Large intestine (tissue), 3 donors: Measurements from ENCODE around the gene SMG6. TPM values are rescaled to one million over a fixed set of nuclear protein-coding genes. Genes with fewer than 3 reads are reported as not detected.

Source experiments
- DNase-seq, 2 donors: peaks; one replicate each; pipeline versions ENCODE4 v3.0.0 to v3.0.0-alpha.2; 2013
- H3K27ac ChIP-seq: one replicate; pipeline ENCODE4 v1.5.1; 2013; ENCODE audit warnings: low read length
- H3K27me3 ChIP-seq: 2 replicates; pipeline ENCODE4 v1.6.1; 2013; ENCODE audit warnings: low read length; ENCODE audit not compliant: control insufficient read depth, insufficient read depth
- H3K36me3 ChIP-seq: 2 replicates; pipeline ENCODE4 v1.6.1; 2013; ENCODE audit warnings: low read length; ENCODE audit not compliant: control insufficient read depth, insufficient read depth
- H3K4me1 ChIP-seq: one replicate; pipeline ENCODE4 v1.6.1; 2013; ENCODE audit warnings: low read length; ENCODE audit not compliant: control insufficient read depth, insufficient read depth
- H3K4me3 ChIP-seq: one replicate; pipeline ENCODE4 v1.5.1; 2013; ENCODE audit warnings: low read length
- H3K9me3 ChIP-seq: one replicate; pipeline ENCODE4 v1.6.1; 2013; ENCODE audit warnings: mild to moderate bottlenecking, low read depth, low read length, moderate library complexity; ENCODE audit not compliant: control insufficient read depth
- WGBS: methylation state at CpG from one replicate; pipeline ENCODE4 v1.1.5; 2013; ENCODE audit warnings: low lambda C conversion rate; ENCODE audit not compliant: insufficient coverage; 5-methylcytosine and 5-hydroxymethylcytosine counted together
- polyA plus RNA-seq: library from polyadenylated mRNA; unstranded; fragments of 120-200 nt; gene quantifications from one replicate; pipeline ENCODE4 v1.2.1, GENCODE V29; 2013

The SMG6 gene
- polyA plus RNA-seq, 1 donor: 18.0 TPM

DNA sequence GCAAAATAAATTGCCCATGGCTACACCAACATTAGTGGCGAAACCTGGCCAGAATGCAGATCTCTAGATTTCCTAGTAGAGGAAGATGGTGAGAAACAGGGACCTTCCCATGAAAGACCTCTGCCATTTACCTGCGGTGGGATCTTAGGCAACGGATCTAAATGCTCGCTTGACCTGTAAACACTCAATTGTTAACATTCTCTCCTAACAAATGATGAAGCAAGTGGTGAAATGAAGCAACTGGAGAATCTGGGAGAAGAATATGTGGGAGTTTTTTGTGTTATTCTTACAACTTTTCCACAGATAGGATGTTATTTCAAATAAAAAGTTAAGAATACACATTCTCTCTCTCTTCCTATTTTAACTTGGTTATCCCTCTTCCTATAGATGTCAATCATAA lies 56.6 kb downstream of the SMG6 start:
- Histone ChIP-seq H3K27ac (no peak overlapping the region), H3K4me1 (no peaks in the 10 kb centered on the region), H3K9me3 (no peaks in the 10 kb centered on the region), H3K4me3 (no peak overlapping the region), H3K36me3 (peaks cover 21% of the 10 kb centered on the region), H3K27me3 (no peaks in the 10 kb centered on the region)
- no peak for DNase-seq
- WGBS: no CpG with 5 or more reads among the region's 4 CpGs

DNA sequence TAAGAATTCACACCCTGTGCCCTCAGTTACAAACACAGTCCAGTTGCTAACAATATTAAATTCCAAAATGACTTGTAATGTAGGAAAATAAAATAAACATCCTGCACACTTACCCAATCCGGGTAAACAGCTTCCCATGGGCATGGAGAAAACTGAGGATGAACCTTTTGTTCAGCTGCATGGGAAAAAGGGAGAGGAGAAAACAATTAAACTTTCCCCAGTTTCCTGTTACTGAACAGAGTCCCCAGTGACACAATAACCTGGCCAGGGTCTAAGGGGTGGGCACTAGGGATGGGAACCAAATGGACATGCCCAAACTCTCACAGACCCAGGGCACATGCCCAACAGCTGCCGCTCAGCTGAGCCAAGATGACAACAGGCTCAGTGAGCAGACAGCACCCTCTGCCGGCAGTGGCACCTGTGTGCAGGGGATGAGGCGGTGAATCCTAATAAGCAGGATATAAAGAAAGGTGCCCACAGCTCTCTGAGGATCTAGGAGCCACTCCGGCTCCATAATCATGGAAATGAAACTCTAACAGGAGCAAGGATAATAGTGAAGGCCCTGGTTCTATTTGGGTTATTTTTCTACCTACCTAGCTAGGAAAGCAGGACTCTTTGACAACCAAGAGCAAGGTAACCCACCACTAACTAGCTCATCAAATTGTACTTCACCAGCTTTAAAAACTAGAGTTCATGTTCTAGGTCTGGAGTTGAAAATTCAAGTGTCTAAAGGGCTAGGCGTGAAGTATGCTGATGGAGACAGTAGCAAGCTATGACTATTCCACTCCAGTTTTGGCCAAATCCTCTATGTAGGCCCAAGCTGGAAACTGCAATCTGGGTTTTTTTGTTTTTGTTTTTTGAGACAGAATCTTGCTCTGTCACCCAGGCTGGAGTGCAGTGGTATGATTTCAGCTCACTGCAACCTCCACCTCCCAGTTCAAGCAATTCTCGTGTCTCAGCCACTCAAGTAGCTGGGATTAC lies 58.8 kb downstream of the SMG6 start:
- H3K27ac ChIP-seq: no peak overlapping the region
- H3K36me3 ChIP-seq: peaks cover 26% of the 10 kb centered on the region
- DNase-seq: peak; percentile 61 to 71
- no CpG with 5 or more reads among the region's 7 CpGs for WGBS
- no peaks in the 10 kb centered on the region for H3K4me1 ChIP-seq
- no peak overlapping the region for H3K4me3 ChIP-seq
- no peaks in the 10 kb centered on the region for H3K27me3 ChIP-seq
- H3K9me3 ChIP-seq: no peaks in the 10 kb centered on the region

DNA sequence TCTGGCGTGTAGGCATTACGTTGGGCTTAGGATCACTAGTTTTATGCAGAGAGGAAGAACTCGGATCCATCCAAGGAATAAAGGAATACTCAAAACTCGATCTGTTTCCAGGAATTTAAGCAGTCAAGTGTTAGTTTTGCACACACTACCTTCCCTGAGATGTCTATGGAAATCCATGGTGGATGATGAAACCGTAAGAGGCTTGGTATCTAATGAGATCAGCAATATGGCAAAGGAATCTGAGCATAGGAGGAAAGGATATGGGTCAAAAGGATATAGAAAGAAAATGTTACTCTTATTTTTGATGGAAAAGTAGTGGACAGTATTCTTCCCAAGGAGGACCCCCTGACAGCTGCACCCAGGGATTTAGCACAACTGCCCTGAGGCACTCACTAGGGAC lies 59.6 kb downstream of the SMG6 start:
- Histone ChIP-seq H3K27ac (no peak overlapping the region), H3K27me3 (no peaks in the 10 kb centered on the region), H3K4me1 (no peaks in the 10 kb centered on the region), H3K36me3 (peaks cover 22% of the 10 kb centered on the region), H3K4me3 (no peak overlapping the region), H3K9me3 (no peaks in the 10 kb centered on the region)
- DNase-seq: no peak
- WGBS: no CpG with 5 or more reads among the region's 5 CpGs

DNA sequence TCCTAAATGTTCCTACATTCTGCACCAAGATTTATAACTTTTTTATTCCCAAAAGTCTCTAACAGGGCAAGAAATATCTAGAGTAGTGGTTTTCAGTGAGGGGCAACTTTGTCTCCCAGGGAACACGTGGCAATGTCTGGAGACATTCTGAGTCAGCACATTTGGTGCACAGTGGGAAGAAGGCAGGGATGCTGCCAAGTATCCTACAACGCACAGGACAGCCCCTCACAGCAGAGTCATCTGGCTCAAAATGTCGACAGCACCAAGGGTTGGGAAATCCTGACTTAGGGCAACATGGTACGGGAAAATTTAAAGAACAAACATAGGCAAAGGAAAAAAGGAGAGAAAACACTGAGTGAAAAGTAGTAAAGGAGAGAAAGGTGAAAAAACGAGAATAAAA lies 61.8 kb downstream of the SMG6 start:
- Histone ChIP-seq H3K9me3 (no peaks in the 10 kb centered on the region), H3K27ac (no peak overlapping the region), H3K4me1 (no peaks in the 10 kb centered on the region), H3K36me3 (peaks cover 19% of the 10 kb centered on the region), H3K27me3 (no peaks in the 10 kb centered on the region), H3K4me3 (no peak overlapping the region)
- 100% methylated on average over 2 of the region's 5 CpGs for WGBS
- no peak for DNase-seq

DNA sequence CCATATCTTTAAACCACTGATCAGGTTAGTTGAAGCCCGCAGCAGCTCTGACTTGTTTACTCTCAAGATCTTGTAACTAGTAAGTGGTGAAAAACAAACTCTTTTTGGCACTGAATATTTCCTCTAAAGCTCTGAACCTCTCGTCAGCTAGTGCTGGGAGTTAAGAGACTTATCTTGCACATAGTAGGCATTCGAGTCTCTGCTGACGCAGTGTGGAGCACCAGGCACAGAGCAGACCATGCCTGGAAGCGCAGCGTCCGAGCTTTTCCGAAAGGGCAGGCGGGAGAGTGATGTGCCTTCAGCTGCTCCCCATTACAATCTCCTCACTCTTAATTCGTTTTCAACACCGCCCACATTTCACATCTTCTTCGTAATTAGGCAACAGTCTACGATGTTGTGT lies 63.0 kb downstream of the SMG6 start:
- H3K9me3 ChIP-seq: no peaks in the 10 kb centered on the region
- WGBS: 89% methylated on average over 5 of the region's 13 CpGs

DNA sequence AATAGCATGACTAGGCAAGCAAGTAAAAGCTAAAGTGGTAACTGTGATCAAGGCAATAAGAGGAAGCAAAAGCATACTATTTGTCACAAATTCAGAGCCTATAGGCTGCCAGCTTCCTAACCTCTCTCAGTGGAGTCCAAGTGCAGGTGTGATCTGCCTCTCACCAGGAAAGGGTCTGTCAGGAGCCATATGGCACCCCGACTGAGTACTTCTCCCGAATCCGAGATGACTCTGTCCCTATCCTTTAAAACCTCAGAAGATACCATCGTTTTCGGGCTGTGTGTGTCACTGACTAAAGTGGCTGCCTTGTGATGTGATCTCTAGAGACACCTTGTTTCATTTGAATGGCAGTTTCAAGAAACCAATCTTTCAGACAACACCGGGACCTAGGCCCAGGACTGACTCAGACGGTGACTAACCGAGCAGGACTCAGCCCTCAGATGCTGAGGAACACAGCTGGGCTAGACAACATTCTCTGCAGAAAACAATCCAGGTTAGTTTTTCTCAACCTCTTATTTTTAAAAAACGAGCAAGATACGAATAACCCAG lies 63.6 kb downstream of the SMG6 start:
- H3K36me3 ChIP-seq: peaks cover 31% of the 10 kb centered on the region
- no peaks in the 10 kb centered on the region for H3K9me3 ChIP-seq
- no peak overlapping the region for H3K4me3 ChIP-seq
- DNase-seq: no peak
- peak overlapping the region; percentile 26 for H3K27ac ChIP-seq
- no peaks in the 10 kb centered on the region for H3K4me1 ChIP-seq
- H3K27me3 ChIP-seq: no peaks in the 10 kb centered on the region
- WGBS: 86% methylated on average over 5 of the region's 10 CpGs

More for the DNA sequence above, 63.0 kb downstream of the SMG6 start:
- Histone ChIP-seq H3K27ac (peak overlapping the region; percentile 26), H3K4me3 (no peak overlapping the region), H3K27me3 (no peaks in the 10 kb centered on the region), H3K4me1 (no peaks in the 10 kb centered on the region), H3K36me3 (peaks cover 26% of the 10 kb centered on the region)
- DNase-seq: no peak

DNA sequence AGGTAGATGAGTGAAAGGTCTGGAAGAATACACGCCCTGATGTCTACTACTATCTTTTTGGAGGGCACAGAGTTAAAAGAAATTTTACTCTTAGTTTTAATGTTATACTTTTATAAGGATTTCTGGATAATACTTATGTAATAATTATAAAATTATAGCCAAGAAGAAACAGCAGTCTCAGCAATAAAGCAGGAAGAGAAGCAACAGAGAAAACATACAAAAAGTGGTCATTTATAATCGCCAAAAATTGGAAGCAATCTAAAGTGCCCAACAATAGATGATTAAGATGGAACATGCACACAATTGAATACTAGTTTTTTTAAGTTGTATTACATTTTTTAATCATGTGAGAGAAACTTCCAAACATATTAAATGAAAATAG lies 64.4 kb downstream of the SMG6 start:
- no peak overlapping the region for H3K4me3 ChIP-seq
- no peaks in the 10 kb centered on the region for H3K9me3 ChIP-seq
- 100% methylated on average over 1 of the region's 2 CpGs for WGBS
- no peaks in the 10 kb centered on the region for H3K4me1 ChIP-seq
- peaks cover 31% of the 10 kb centered on the region for H3K36me3 ChIP-seq
- H3K27me3 ChIP-seq: no peaks in the 10 kb centered on the region
- no peak overlapping the region for H3K27ac ChIP-seq
- no peak for DNase-seq

DNA sequence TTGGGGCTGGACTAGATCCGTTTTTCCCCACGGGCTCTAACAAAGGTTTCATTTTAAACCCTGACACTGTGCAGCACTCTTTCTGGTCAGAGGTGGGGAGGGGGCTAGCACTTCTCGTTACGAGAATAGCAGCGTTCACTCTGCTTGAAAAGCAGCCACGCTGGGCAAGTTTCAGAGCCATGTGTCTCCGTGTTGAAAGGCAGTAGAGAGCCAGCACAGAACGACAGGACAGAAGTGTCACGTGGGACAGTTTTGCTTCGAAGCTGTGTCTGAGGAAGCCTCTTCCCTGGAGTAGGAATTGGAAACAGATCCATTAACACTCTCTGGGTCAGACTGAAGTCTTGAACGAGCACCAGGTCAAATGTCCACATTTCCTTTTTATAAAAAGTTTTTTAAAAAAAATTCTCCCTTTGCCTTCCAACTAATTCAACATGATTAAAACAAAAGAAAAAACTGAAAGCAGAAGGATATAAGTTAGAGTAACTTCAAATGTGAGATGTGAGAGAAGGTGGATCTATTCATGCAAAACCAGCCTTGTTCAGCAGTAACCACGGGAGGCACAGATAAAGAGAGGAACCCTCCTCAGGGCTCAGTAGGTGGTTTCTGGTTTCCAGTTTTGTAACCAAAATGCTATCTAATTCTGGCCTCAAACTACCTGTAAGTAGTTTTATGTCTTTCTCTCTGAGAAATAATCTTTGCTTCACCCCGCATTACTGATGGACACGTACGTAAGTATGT lies 65.0 kb downstream of the SMG6 start:
- H3K9me3 ChIP-seq: no peaks in the 10 kb centered on the region
- 89% methylated on average over 3 of the region's 15 CpGs for WGBS
- no peak for DNase-seq
- peaks cover 32% of the 10 kb centered on the region for H3K36me3 ChIP-seq
- H3K27me3 ChIP-seq: no peaks in the 10 kb centered on the region
- H3K4me3 ChIP-seq: no peak overlapping the region
- no peaks in the 10 kb centered on the region for H3K4me1 ChIP-seq
- peak overlapping the region; percentile 36 for H3K27ac ChIP-seq

DNA sequence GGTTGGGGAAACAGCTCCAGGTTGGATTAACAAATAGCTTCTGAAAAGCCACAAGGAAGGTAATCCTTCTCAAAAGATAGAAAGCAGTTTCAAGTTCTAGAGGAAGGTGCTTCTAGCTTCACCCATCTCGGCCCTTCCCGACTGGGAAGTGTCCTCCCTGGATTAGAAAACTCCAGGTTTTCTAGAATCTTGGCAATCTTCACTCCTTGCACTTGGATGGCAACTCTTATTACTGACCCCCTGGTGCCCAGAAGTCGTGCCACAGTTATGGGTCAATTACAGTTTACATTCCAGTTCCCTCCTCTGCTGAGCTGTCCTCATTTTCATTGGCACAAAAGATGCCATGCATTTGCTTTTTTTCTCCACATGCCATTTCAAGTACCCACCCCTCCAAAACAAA lies 65.6 kb downstream of the SMG6 start:
- Histone ChIP-seq H3K36me3 (peaks cover 32% of the 10 kb centered on the region), H3K9me3 (no peaks in the 10 kb centered on the region), H3K4me1 (no peaks in the 10 kb centered on the region), H3K4me3 (no peak overlapping the region), H3K27me3 (no peaks in the 10 kb centered on the region), H3K27ac (peak overlapping the region; percentile 36)
- no CpG with 5 or more reads among the region's 3 CpGs for WGBS
- no peak for DNase-seq

DNA sequence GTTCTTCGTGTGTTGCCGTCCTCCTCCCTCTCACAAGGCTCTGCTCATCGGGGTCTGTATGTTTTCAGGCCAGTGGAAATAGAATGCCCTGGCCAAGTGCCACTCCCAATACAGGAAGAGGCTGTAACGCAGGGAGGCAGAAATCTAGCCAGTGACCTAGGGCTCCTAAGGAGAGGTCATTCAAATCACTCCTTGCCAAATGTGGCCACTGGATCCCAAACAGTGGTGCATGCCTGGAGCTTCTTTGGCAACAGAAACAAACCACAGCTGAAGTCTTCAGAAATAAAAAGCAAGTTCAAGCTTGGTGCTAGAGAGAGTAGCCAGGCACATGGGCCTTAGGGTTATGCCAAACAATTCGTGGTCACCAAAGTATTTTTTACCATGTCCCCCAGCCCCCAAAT lies 66.1 kb downstream of the SMG6 start:
- H3K4me1 ChIP-seq: no peaks in the 10 kb centered on the region
- H3K36me3 ChIP-seq: peaks cover 32% of the 10 kb centered on the region
- H3K27ac ChIP-seq: peak overlapping the region; percentile 36
- H3K27me3 ChIP-seq: no peaks in the 10 kb centered on the region
- H3K4me3 ChIP-seq: no peak overlapping the region
- no CpG with 5 or more reads among the region's 5 CpGs for WGBS
- no peaks in the 10 kb centered on the region for H3K9me3 ChIP-seq
- DNase-seq: no peak
